GM20431 (cell line): Measurements from ENCODE around the gene OGDHL.
"Not testable (repeated sequence)": the region's sequence is repeated elsewhere in the genome, so short reads cannot be mapped to it uniquely, and the experiment has no call there.

Experiments
- in situ Hi-C: fragments of 300-500 bp; cut with MseI, MboI; formaldehyde crosslinking; loops from one replicate; pipeline ENCODE4 v1.15.0; 2020; ENCODE audit warnings: low sequenced_read_pairs; ENCODE audit not compliant: unreplicated experiment

OGDHL gene

GRCh38 chr10:49758249-49758930 lies 3.7 kb downstream of the OGDHL start:
- in situ Hi-C loops, result no loop called here

GRCh38 chr10:49756641-49757040 lies 5.5 kb downstream of the OGDHL start:
- in situ Hi-C loops, result no loop called here

GRCh38 chr10:49756031-49756430 lies 6.1 kb downstream of the OGDHL start:
- in situ Hi-C loops, result no loop called here

- in situ Hi-C loops, result not testable (repeated sequence)
These were observed 7.2 kb downstream of the OGDHL start for GRCh38 chr10:49754951-49755350.

- in situ Hi-C loops, result no loop called here
These were observed 9.5 kb downstream of the OGDHL start for GRCh38 chr10:49752584-49752983.

- in situ Hi-C loops, result no loop called here
These were observed 10.2 kb downstream of the OGDHL start for GRCh38 chr10:49751636-49752510.

- in situ Hi-C loops, result no loop called here
These were observed 10.9 kb downstream of the OGDHL start for GRCh38 chr10:49751216-49751615.

- in situ Hi-C loops, result no loop called here
These were observed 11.6 kb downstream of the OGDHL start for GRCh38 chr10:49750546-49750945.

- in situ Hi-C loops, result no loop called here
These were observed 12.3 kb downstream of the OGDHL start for GRCh38 chr10:49749556-49750491.

GRCh38 chr10:49749144-49749543 lies 13.0 kb downstream of the OGDHL start:
- in situ Hi-C loops, result no loop called here

GRCh38 chr10:49748006-49748405 lies 14.1 kb downstream of the OGDHL start:
- in situ Hi-C loops, result no loop called here

- in situ Hi-C loops, result no loop called here
These were observed 14.8 kb downstream of the OGDHL start for GRCh38 chr10:49747303-49747646.

- in situ Hi-C loops, result no loop called here
These were observed 15.4 kb downstream of the OGDHL start for GRCh38 chr10:49746626-49747302.

GRCh38 chr10:49745756-49746155 lies 16.4 kb downstream of the OGDHL start:
- in situ Hi-C loops, result no loop called here

GRCh38 chr10:49744924-49745605 lies 17.1 kb downstream of the OGDHL start:
- in situ Hi-C loops, result no loop called here

- in situ Hi-C loops, result no loop called here
These were observed 17.9 kb downstream of the OGDHL start for GRCh38 chr10:49744091-49744685.

- in situ Hi-C loops, result no loop called here
These were observed 18.6 kb downstream of the OGDHL start for GRCh38 chr10:49743464-49744075.

GRCh38 chr10:49742683-49743463 lies 19.2 kb downstream of the OGDHL start:
- in situ Hi-C loops, result no loop called here
